Spinal cord (tissue), 10 donors: ENCODE measurements around the gene BUB1. TPM values are rescaled to one million over a fixed set of nuclear protein-coding genes. Genes with fewer than 3 reads are reported as not detected.

Experiments
- DNase-seq, 6 donors: peaks; one replicate each; pipeline versions ENCODE4 v3.0.0 to v3.0.0-alpha.2; 2013 to 2015; ENCODE audit warnings: low spot score in 6 of 6, low read depth in 4 of 6
- H3K27ac ChIP-seq: one replicate; pipeline ENCODE4 v1.5.1; 2013; ENCODE audit warnings: low read depth, low read length, control low read depth
- H3K27me3 ChIP-seq: one replicate; pipeline ENCODE4 v1.6.1; 2013; ENCODE audit warnings: low read length; ENCODE audit not compliant: control insufficient read depth, insufficient read depth
- H3K36me3 ChIP-seq: one replicate; pipeline ENCODE4 v1.6.1; 2013; ENCODE audit warnings: low read length; ENCODE audit not compliant: control insufficient read depth, insufficient read depth
- H3K4me1 ChIP-seq: one replicate; pipeline ENCODE4 v1.6.1; 2013; ENCODE audit warnings: low read length; ENCODE audit not compliant: control insufficient read depth, insufficient read depth
- H3K4me3 ChIP-seq: one replicate; pipeline ENCODE4 v1.5.1; 2013; ENCODE audit warnings: low read depth, low read length, control low read depth
- H3K9me3 ChIP-seq: one replicate; pipeline ENCODE4 v1.6.1; 2013; ENCODE audit warnings: low read length; ENCODE audit not compliant: control insufficient read depth, insufficient read depth
- WGBS: methylation state at CpG from one replicate; pipeline ENCODE4 v1.1.5; 2013; ENCODE audit warnings: missing lambda C conversion rate; ENCODE audit not compliant: insufficient coverage; 5-methylcytosine and 5-hydroxymethylcytosine counted together
- polyA plus RNA-seq, 2 donors: library from polyadenylated mRNA; unstranded; fragments of 120-200 nt; gene quantifications; one replicate each; pipeline ENCODE4 v1.2.1, GENCODE V29; 2013; ENCODE audit not compliant: insufficient read length in 2 of 2
- total RNA-seq, 2 donors: library from RNA; depleted of rRNA in 1 of 2; stranded (reverse); fragments of 120-200 nt in 1 of 2; fragments of >200 nt in 1 of 2; gene quantifications; one replicate each; pipeline versions ENCODE4 v1.2.3 to v1.2.4, GENCODE V29; 2013 to 2014
- donor health status: healthy.

Gene BUB1
- total and polyA plus RNA-seq, 4 donors, result 12.0 to 15.6 (median 13.8) TPM

- no peaks in the 10 kb centered on the region for H3K27me3 ChIP-seq
- H3K9me3 ChIP-seq, result no peaks in the 10 kb centered on the region
- H3K4me3 ChIP-seq, result no peak overlapping the region
- 100% methylated on average over 1 of the region's 2 CpGs for WGBS
- H3K36me3 ChIP-seq, result peaks cover 3% of the 10 kb centered on the region
- no peaks in the 10 kb centered on the region for H3K4me1 ChIP-seq
- no peak for DNase-seq
- no peak overlapping the region for H3K27ac ChIP-seq
Measured at GRCh38 chr2:110664135-110664534, 13.7 kb downstream of the BUB1 start.

- H3K4me3 ChIP-seq, result no peak overlapping the region
- H3K27ac ChIP-seq, result no peak overlapping the region
- no peaks in the 10 kb centered on the region for H3K4me1 ChIP-seq
- H3K36me3 ChIP-seq, result no peaks in the 10 kb centered on the region
- no peaks in the 10 kb centered on the region for H3K9me3 ChIP-seq
- WGBS, result no CpG with 5 or more reads among the region's 2 CpGs
- DNase-seq, result no peak
- no peaks in the 10 kb centered on the region for H3K27me3 ChIP-seq
Measured at GRCh38 chr2:110662560-110662959, 15.3 kb downstream of the BUB1 start.

- H3K9me3 ChIP-seq, result no peaks in the 10 kb centered on the region
- H3K36me3 ChIP-seq, result no peaks in the 10 kb centered on the region
- H3K4me1 ChIP-seq, result no peaks in the 10 kb centered on the region
- WGBS, result no CpG with 5 or more reads among the region's 3 CpGs
- no peak for DNase-seq
- no peaks in the 10 kb centered on the region for H3K27me3 ChIP-seq
- no peak overlapping the region for H3K4me3 ChIP-seq
- no peak overlapping the region for H3K27ac ChIP-seq
Measured at GRCh38 chr2:110660558-110660957, 17.3 kb downstream of the BUB1 start.

- Histone ChIP-seq H3K9me3 (no peaks in the 10 kb centered on the region), H3K4me1 (no peaks in the 10 kb centered on the region), H3K27ac (no peak overlapping the region), H3K36me3 (no peaks in the 10 kb centered on the region), H3K27me3 (no peaks in the 10 kb centered on the region), H3K4me3 (no peak overlapping the region)
- WGBS, result 100% methylated on average over 1 of the region's 2 CpGs
- DNase-seq, result no peak
Measured at GRCh38 chr2:110659248-110659647, 18.6 kb downstream of the BUB1 start.

- 79% methylated on average over 3 of the region's 3 CpGs for WGBS
- Histone ChIP-seq H3K9me3 (no peaks in the 10 kb centered on the region), H3K27me3 (no peaks in the 10 kb centered on the region), H3K4me1 (no peaks in the 10 kb centered on the region), H3K27ac (no peak overlapping the region), H3K36me3 (no peaks in the 10 kb centered on the region), H3K4me3 (no peak overlapping the region)
- peak in 1 of 6 donors; percentile 18 for DNase-seq
Measured at GRCh38 chr2:110657724-110658305, 20.0 kb downstream of the BUB1 start.

- Histone ChIP-seq H3K27ac (no peak overlapping the region), H3K27me3 (no peaks in the 10 kb centered on the region), H3K4me1 (no peaks in the 10 kb centered on the region), H3K36me3 (no peaks in the 10 kb centered on the region), H3K4me3 (no peak overlapping the region), H3K9me3 (no peaks in the 10 kb centered on the region)
- no CpG with 5 or more reads among the region's 2 CpGs for WGBS
- DNase-seq, result no peak
Measured at GRCh38 chr2:110655701-110656100, 22.2 kb downstream of the BUB1 start.

GRCh38 chr2:110653861-110654260, 24.0 kb downstream of the BUB1 start:
- no peaks in the 10 kb centered on the region for H3K27me3 ChIP-seq
- no peaks in the 10 kb centered on the region for H3K4me1 ChIP-seq
- 100% methylated on average over 1 of the region's 3 CpGs for WGBS
- H3K9me3 ChIP-seq, result no peaks in the 10 kb centered on the region
- H3K27ac ChIP-seq, result no peak overlapping the region
- H3K4me3 ChIP-seq, result no peak overlapping the region
- no peak for DNase-seq
- no peaks in the 10 kb centered on the region for H3K36me3 ChIP-seq

GRCh38 chr2:110650346-110650745, 27.5 kb downstream of the BUB1 start:
- no peak for DNase-seq
- H3K36me3 ChIP-seq, result no peaks in the 10 kb centered on the region
- no peaks in the 10 kb centered on the region for H3K27me3 ChIP-seq
- no peaks in the 10 kb centered on the region for H3K4me1 ChIP-seq
- H3K27ac ChIP-seq, result no peak overlapping the region
- no peaks in the 10 kb centered on the region for H3K9me3 ChIP-seq
- WGBS, result 90% methylated on average over 4 of the region's 4 CpGs
- no peak overlapping the region for H3K4me3 ChIP-seq

- no peaks in the 10 kb centered on the region for H3K4me1 ChIP-seq
- DNase-seq, result no peak
- H3K4me3 ChIP-seq, result no peak overlapping the region
- no peaks in the 10 kb centered on the region for H3K36me3 ChIP-seq
- no peaks in the 10 kb centered on the region for H3K9me3 ChIP-seq
- WGBS, result no CpG with 5 or more reads among the region's 3 CpGs
- no peaks in the 10 kb centered on the region for H3K27me3 ChIP-seq
- H3K27ac ChIP-seq, result no peak overlapping the region
Measured at GRCh38 chr2:110647777-110648176, 30.1 kb downstream of the BUB1 start.

GRCh38 chr2:110645616-110646015, 32.2 kb downstream of the BUB1 start:
- Histone ChIP-seq H3K9me3 (no peaks in the 10 kb centered on the region), H3K27ac (no peak overlapping the region), H3K27me3 (no peaks in the 10 kb centered on the region), H3K36me3 (no peaks in the 10 kb centered on the region), H3K4me1 (no peaks in the 10 kb centered on the region), H3K4me3 (no peak overlapping the region)
- WGBS, result no CpG with 5 or more reads among the region's 2 CpGs
- no peak for DNase-seq
